Ectodermal cell (in vitro differentiated cells): ENCODE results near the gene CFAP100. TPM values are rescaled to one million over a fixed set of nuclear protein-coding genes. Genes with fewer than 3 reads are reported as not detected.

Source experiments
- H3K27ac ChIP-seq: 2 replicates; pipeline ENCODE4 v1.7.0; 2013; ENCODE audit warnings: mild to moderate bottlenecking, low read depth, low read length; ENCODE audit not compliant: insufficient read depth, poor library complexity, severe bottlenecking
- H3K27me3 ChIP-seq: 2 replicates; pipeline ENCODE4 v1.7.0; 2013; ENCODE audit warnings: mild to moderate bottlenecking, low read length; ENCODE audit not compliant: insufficient read depth, control insufficient read depth, poor library complexity, severe bottlenecking
- H3K36me3 ChIP-seq: one replicate; pipeline ENCODE4 v1.7.0; 2013; ENCODE audit warnings: low read length; ENCODE audit not compliant: control insufficient read depth, insufficient read depth
- H3K4me1 ChIP-seq: one replicate; pipeline ENCODE4 v1.7.0; 2013; ENCODE audit warnings: low read length; ENCODE audit not compliant: control insufficient read depth, insufficient read depth
- H3K4me3 ChIP-seq: 2 replicates; pipeline ENCODE4 v1.7.0; 2013; ENCODE audit warnings: low read depth, low read length, control low read depth; ENCODE audit not compliant: insufficient read depth
- H3K9me3 ChIP-seq: 2 replicates; pipeline ENCODE4 v1.7.0; 2013; ENCODE audit warnings: mild to moderate bottlenecking, low read length, moderate library complexity; ENCODE audit not compliant: control insufficient read depth
- WGBS, 2 experiments: methylation state at CpG; one replicate each; pipeline ENCODE4 v1.1.7; 2013; ENCODE audit warnings: missing lambda C conversion rate in 2 of 2; 5-methylcytosine and 5-hydroxymethylcytosine counted together
- polyA plus RNA-seq, 4 experiments: library from polyadenylated mRNA; stranded (reverse); fragments of 50-300 nt; gene quantifications; one replicate each; pipeline ENCODE4 v1.2.3, GENCODE V29; 2013

Gene CFAP100
- polyA plus RNA-seq (2013, experiment 1 of 4) = 2.5 TPM
- polyA plus RNA-seq (2013, experiment 2 of 4) = 3.1 TPM
- polyA plus RNA-seq (2013, experiment 3 of 4) = 4.6 TPM
- 4.6 TPM for polyA plus RNA-seq (2013, experiment 4 of 4)

DNA sequence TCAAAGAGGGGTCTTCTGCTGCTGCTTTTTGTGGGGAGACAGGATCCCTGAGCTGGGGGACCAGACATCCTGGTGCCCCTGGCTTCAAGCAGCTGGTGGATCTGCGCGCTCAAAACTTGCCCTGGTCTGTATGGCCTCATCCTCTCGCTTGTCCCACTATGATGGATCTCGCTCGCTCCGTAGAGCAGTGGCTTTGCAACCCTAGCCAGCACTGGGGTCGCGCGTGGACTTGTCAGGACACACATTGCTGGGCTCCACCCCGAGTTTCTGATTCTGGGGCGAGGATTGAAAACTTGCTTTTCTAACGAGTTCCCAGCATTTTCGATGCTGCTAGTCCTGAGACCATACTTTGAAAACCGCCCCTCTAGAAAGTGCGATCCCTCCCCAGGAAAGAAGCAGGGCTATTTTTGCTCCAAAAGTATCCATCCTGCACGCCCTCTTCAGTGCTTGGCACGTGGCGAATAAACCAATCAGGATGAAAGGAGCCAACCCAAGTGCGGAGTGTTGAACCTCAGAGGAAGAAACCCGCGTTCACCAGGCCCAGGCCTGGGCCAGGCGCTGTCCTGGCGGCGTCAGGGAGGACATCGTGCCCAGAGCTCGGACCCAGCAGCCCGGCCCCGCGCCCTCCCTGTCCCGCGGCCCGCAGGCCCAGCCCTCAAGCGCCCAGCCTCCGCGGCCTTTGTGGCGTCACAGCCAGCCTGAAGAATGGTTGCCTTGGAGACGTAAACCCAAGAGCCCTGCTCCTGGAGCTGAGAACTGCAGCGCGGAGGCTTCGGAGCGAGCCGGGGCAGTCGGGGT, at the start of gene CFAP100:
Gene CFAP100 (plus strand): TSS at position 731 of the 798 bp plus-strand sequence. CDS start 1,092 bp downstream, outside the sequence.
- WGBS, 2 experiments = 36% methylated on average over 43 of the region's 43 CpGs
- peaks cover 38% of the 10 kb centered on the region for H3K27me3 ChIP-seq
- peak within 1 kb of the TSS; percentile 47 for H3K4me3 ChIP-seq
- no peaks in the 10 kb centered on the region for H3K9me3 ChIP-seq
- no peak within 1 kb of the TSS for H3K27ac ChIP-seq
- no peaks in the 10 kb centered on the region for H3K36me3 ChIP-seq
- peaks cover 11% of the 10 kb centered on the region for H3K4me1 ChIP-seq

DNA sequence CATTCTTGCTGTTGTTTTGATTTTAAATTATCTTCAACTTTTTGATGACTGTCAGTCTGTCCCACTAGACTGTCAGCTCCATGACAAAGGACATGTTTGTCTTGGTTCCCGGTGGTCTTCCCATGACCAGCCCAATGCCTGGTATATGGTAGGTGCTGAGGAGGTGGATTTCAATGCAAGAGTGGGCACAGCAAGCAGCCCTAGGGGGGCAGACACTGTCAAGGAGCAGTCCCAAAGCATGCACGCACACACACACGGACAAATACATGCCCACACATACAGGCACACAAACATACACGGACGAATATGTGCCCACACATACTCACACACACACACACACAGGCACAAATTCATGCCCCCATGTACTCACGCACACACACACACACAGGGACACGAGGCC, 49.5 kb upstream of the CFAP100 start:
- Histone ChIP-seq H3K9me3 (no peaks in the 10 kb centered on the region), H3K36me3 (no peaks in the 10 kb centered on the region), H3K4me1 (no peaks in the 10 kb centered on the region), H3K27me3 (no peaks in the 10 kb centered on the region), H3K27ac (no peak overlapping the region), H3K4me3 (no peak overlapping the region)
- WGBS, 2 experiments = 86 to 93% methylated on average over 7 of the region's 7 CpGs

DNA sequence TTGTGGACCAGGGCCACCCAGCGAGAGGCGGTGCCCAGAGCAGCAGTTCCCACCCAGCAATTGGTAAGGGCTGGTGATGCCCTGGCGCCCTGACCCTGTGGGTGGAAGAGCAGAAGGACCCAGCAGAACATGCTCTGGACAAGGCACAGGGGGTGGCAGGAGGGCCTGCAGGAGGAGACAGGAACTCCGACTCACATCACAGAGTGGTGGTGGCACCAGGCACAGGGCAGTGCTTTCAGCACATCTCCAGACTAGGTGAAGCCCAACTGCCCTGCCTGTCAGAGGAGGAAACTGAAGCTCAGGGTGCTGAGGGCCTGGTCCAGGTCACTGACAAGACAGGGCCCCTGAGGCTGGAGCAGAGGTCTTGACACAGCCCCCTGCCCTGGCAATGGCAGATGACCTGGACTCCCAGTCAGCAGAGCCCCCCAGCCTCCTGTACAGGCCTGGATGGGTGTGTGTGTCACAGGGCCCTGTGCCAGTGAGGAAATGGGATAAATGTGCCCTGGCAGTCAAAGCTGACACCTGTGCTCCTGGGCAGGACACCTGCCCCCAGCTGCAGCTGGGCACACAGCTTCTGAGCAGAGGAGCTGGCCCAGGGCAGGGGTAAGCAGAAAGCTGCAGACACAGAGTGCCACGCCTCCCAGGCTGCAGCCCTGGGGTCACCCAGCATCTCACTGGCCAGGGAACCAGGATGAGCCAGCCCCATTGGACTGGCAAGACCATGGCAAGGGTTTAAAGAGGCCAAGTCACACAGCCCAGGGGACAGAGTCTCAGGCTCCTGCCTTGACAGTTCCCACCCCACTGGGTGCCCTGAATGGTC, 48.9 kb upstream of the CFAP100 start:
- no peaks in the 10 kb centered on the region for H3K27me3 ChIP-seq
- H3K27ac ChIP-seq = no peak overlapping the region
- H3K4me3 ChIP-seq = no peak overlapping the region
- WGBS, 2 experiments = 90 to 92% methylated on average over 5 of the region's 5 CpGs
- no peaks in the 10 kb centered on the region for H3K4me1 ChIP-seq
- H3K36me3 ChIP-seq = no peaks in the 10 kb centered on the region
- no peaks in the 10 kb centered on the region for H3K9me3 ChIP-seq

DNA sequence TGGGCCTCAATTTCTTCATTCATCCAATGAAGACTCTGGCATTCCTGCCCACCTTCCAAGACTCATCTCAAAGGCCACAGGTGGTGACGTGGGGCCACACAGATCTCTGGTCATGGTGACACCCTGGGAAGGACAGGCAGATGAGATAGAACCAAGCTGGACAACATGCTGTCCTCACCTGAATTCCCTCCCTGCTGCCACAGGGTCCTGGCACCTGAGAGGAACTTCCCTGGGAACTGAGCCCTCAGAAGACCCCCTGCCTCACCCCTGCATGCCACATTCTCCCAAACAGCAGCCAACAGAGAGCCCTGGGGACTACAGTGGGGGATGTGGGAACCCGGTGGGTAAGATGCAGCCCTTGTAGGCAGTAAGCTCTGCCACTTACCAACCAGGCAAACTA, 48.2 kb upstream of the CFAP100 start:
- Histone ChIP-seq H3K4me3 (no peak overlapping the region), H3K36me3 (no peaks in the 10 kb centered on the region), H3K9me3 (no peaks in the 10 kb centered on the region), H3K4me1 (no peaks in the 10 kb centered on the region), H3K27ac (no peak overlapping the region), H3K27me3 (no peaks in the 10 kb centered on the region)
- WGBS, 2 experiments = 88 to 94% methylated on average over 2 of the region's 2 CpGs

DNA sequence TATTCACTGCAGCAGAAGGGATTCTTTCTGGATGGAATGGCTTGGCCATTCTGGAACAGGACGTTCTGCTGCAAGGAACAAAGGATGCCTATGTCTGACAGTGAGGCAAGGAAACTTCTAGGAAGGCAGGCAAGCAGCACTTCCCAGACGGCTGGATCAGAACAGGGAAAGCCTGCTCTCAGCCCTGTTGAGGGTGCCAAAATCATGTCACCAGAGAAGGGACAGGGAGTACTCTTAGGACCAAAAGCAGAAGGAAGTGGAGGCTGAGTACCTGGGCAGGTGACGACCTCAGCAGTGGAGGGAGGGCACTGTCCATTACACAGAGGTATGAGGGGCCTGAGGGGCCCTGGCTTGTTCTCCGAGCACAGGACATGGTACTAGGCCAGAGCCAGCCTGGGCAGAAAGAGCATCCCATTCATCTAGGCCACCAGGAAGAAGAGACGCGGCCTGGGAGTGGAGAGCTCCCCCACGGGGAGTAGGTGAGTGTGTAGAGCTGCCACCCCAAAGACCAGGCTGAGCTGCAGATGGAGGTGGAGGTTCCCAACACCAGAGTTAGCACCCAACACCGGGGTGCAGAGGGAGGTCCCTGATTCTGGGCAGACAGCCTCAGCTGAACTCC, 47.1 kb upstream of the CFAP100 start:
- no peaks in the 10 kb centered on the region for H3K27me3 ChIP-seq
- H3K9me3 ChIP-seq = no peaks in the 10 kb centered on the region
- H3K4me1 ChIP-seq = no peaks in the 10 kb centered on the region
- 87 to 92% methylated on average over 8 of the region's 8 CpGs for WGBS, 2 experiments
- no peak overlapping the region for H3K4me3 ChIP-seq
- no peak overlapping the region for H3K27ac ChIP-seq
- no peaks in the 10 kb centered on the region for H3K36me3 ChIP-seq

DNA sequence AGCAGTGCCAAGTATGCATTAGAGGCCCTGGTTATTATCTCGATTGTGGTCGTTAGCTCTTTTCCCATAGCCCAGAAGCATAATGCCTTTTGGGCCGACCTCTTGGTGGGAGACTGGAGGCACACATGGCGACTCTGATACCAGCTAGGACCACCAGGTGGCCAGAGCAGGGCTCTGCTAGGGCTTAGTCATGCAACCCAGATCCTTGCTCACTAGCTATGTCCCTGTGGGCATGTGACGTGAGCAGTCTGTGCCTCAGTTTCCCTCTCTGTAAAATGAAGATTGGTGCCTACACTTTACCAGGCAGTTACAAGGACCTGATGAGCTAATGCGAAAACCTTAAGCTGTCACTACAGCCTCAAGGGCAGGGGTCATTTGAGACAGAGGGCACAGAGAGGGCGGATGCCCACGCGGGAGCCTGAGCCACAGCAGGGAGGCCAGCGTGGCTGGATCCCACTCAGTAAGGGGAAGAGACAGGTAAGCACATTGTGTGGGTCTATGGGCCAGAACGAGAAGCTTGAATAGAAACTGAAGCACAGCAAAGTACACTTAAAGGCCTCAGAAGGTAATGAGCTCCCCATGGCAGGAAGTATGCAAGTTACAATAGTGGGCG, 46.3 kb upstream of the CFAP100 start:
- H3K4me3 ChIP-seq = no peak overlapping the region
- H3K9me3 ChIP-seq = no peaks in the 10 kb centered on the region
- no peaks in the 10 kb centered on the region for H3K27me3 ChIP-seq
- WGBS, 2 experiments = 91 to 93% methylated on average over 12 of the region's 12 CpGs
- H3K27ac ChIP-seq = no peak overlapping the region
- H3K4me1 ChIP-seq = no peaks in the 10 kb centered on the region
- no peaks in the 10 kb centered on the region for H3K36me3 ChIP-seq

DNA sequence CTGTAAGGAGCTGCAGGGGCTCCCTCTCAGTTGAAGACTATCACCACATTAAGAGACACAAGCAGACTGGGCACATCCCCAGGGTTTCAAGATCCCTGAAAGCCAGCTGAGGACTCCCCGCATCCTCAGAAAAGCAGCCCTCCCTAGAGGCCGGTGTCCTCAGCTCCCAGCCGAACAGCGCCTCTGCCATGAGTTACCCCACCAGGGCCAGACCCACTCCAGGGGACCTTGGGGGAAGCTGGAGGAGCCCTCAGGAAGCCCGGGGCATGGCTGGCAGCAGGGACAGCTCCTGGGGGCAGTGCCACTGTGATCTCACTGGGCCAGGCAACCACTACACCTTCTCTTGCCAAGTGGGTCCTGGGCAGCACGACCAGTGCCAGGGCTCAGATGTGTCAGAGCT, 45.6 kb upstream of the CFAP100 start:
- no peak overlapping the region for H3K27ac ChIP-seq
- no peaks in the 10 kb centered on the region for H3K36me3 ChIP-seq
- no peaks in the 10 kb centered on the region for H3K4me1 ChIP-seq
- 95% methylated on average over 6 of the region's 6 CpGs for WGBS, 2 experiments
- H3K27me3 ChIP-seq = no peaks in the 10 kb centered on the region
- H3K4me3 ChIP-seq = no peak overlapping the region
- H3K9me3 ChIP-seq = no peaks in the 10 kb centered on the region

DNA sequence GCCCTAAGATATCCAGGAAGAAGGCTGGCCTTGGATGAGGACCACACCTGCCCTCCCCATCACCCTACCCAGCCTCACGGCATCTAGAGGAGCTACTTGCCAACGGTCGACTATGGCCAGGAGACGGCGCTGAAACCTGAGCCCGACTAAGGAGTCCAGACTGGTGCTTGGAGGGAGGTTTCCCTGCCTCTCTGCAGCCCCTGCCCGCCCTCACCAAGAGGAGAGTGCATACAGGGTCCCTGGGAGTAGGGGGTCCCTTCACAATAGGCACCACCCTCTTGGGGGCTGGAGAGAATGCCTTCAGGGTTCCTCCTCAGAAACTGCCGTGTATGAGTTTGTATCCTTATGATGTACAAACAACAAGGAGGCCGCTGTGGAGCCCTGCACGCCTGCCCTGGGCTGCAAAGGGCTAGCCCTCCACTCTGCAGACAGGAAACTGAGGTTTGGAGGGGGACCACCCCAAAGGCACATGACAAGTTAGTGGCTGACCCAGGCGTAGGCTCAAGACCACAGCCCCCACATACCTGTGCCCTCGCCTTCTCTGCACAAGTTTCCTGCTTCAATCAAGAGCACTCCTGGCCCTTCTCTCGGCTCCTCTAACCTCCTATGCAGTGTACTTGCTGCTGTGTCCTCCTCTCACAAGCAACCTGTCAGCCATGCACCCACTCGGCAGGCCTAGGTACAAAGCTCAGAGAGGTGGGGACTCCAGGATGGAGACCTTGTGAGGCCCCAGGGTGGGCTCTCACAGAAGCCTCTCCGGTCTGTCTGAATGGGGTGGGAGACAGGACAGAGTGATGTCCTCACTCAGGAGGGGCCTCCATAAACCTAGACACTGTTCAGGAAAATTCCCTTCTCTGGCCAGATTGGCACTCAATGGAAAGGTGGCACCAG, 44.9 kb upstream of the CFAP100 start:
- Histone ChIP-seq H3K27ac (no peak overlapping the region), H3K9me3 (no peaks in the 10 kb centered on the region), H3K4me3 (no peak overlapping the region), H3K36me3 (no peaks in the 10 kb centered on the region), H3K4me1 (no peaks in the 10 kb centered on the region), H3K27me3 (no peaks in the 10 kb centered on the region)
- WGBS, 2 experiments = 84 to 86% methylated on average over 15 of the region's 15 CpGs

DNA sequence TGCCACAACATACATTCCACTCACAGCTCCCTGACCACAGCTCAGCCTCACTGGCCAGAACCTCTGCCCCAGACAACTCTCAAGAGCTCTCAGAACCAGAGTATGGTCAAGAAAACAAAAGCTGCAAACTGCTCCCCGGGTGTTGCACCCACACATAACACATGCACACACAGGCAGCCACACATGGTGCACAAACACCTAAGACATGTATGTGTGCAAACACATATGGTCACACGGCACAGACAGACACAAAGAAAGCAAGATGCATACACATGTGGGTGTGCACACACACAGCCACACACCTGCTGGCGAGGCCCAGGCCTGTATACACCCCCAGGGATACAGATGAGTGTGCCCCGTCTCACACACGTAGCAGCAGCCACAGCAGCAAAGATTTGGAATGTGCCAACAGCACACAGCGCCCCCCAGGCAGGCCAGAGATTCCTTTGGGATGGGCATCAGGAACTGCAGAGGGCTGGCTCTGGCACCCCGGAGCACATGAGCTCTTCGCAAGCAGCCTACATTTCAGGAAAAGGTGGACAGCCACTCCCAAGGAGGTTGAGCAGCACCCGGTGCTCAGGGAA, 44.1 kb upstream of the CFAP100 start:
- Histone ChIP-seq H3K4me3 (no peak overlapping the region), H3K4me1 (no peaks in the 10 kb centered on the region), H3K27me3 (no peaks in the 10 kb centered on the region), H3K27ac (no peak overlapping the region), H3K36me3 (no peaks in the 10 kb centered on the region), H3K9me3 (no peaks in the 10 kb centered on the region)
- 91 to 93% methylated on average over 9 of the region's 9 CpGs for WGBS, 2 experiments
